ENCODE results near the gene NT5DC4.

NT5DC4 gene

DNA sequence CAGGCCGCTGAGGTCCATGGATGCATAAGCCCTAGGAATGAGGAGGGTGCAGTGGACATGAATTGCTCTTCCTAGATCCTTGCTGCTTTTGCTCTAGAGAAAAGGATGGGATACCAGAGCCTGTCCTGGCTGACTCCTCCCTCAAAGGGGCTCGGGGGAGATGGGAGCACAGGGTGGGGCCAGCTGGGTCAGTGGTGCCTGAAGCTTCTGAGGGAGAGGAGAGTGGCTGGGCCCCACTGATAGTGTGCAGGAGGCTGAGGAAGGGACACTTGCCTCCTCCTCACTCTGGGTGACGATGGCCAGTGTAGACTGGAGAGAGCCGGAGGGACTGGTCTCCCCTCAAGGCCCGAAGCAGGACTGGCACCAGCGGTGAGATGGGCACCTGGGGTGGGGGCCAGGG is at the start of gene NT5DC4:
Gene NT5DC4, plus strand, starts transcription at position 236 of the 400 bp plus-strand sequence. Its CDS starts 60 bp downstream, at position 296.
- no peak for DNase-seq

DNA sequence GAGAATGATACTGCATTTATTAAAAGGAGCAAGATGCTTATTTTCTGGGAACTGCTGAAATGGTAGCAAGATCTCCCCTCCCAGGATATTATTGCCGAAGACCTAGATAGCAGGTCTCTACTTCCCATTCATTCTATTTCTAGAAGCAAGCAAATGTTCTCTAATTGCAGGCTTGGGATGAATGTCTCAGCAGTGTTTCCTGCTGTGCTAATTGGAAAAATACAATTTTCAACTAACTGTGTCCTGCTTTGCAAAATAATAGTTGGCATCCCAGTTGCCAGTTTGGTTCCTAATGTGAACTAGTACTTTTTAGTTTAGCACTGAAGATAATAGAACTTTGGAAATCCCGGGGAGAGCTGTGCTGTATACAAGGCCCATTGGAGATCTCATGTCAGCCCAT is 49.0 kb upstream of the NT5DC4 start:
- DNase-seq = no peak

DNA sequence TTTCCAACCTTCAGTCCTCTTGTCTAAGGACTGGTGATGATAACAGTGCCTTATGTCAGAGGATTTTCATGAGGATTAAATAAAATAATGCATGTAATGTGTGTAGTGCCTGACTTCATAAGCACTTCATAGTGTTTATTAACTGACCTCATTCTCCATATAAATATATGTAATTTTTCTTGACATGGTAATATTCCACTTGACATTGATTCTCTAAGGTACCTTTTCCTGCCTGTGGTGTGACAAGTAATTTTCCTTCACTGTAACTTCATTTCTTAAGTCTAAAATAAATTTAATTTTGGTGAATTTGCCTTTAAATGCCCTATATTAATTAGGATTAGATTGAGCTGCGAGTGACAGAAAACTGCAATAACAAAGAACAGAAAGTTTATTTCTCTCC is 47.8 kb upstream of the NT5DC4 start:
- DNase-seq = no peak

DNA sequence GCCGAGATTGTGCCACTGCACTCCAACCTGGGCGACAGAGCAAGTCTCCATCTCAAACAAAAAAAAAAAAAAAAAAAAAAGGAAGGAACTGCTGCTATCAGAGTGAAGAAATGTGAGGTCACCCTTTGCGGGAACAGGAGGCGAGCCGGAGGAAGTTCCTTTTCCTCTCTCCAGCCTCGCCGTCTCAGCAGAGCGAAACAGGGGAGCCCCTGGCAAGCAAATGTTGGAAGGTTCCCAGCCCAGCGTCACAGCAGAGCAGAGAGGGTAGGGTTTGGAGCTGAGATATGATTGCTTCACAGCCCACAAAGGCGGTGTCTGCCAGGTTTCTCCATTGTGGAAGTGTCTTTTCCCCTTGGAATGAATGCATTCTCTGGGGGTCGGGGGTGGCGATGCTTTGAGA is 46.6 kb upstream of the NT5DC4 start:
- no peak for DNase-seq

DNA sequence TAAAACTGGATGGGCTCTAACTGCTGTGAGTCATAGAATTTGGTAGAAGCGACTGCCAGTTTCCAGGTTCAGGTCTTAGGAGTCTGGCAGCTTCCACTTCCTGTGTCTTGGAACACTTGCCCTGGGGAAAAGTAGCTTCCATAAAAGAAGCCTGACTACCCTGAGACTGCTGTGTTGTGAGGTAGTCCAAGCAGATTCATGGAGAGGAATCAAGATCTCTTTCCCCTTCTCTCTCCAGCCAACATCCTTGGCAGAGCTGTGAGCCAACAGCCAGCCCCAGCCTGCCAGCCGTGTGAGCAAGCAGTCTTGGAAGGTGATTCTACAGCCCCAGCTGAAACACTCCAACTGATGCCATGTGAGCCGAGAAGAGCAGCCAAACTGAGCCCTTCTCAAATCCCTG is 41.3 kb upstream of the NT5DC4 start:
- DNase-seq = no peak

DNA sequence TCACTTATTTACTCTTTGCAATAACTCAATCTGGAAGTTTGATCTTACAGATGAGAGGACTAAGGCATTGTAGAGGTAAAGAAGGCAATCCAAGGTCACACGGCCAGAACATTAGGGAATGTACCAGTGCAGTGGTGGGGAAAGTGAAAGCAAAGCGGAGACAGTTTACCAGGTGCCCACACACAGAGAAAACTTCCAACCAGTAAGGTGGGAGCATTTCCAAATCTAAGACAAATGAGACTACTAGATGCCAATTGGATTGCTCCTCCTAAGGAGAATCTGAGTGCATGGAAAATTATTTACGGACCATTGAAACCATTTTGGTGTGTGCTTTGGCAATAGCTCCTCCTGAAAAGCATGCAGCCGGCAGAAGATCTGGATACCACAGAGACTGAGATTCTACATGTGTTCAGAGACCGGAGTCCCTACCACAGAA is 40.1 kb upstream of the NT5DC4 start:
- DNase-seq = no peak

DNA sequence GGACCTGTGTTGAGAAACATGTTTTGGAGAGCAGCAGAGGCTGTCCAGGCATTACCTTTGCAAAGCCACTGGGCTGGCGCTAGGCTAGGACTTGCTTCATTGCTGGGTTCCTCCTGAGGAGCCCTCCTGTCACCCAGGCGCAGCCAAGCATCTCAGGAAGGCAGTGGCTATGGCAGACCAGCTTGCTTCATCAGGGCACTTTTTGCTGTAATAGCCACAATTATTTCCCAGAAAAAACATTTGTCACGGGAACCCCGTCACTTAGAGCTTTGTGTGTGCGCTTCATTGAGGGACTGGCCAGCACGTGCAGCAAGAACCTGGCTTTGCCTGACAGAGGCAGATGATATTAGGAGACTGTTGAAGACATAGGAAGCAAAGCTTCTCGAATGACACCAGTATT is 38.7 kb upstream of the NT5DC4 start:
- no peak for DNase-seq

DNA sequence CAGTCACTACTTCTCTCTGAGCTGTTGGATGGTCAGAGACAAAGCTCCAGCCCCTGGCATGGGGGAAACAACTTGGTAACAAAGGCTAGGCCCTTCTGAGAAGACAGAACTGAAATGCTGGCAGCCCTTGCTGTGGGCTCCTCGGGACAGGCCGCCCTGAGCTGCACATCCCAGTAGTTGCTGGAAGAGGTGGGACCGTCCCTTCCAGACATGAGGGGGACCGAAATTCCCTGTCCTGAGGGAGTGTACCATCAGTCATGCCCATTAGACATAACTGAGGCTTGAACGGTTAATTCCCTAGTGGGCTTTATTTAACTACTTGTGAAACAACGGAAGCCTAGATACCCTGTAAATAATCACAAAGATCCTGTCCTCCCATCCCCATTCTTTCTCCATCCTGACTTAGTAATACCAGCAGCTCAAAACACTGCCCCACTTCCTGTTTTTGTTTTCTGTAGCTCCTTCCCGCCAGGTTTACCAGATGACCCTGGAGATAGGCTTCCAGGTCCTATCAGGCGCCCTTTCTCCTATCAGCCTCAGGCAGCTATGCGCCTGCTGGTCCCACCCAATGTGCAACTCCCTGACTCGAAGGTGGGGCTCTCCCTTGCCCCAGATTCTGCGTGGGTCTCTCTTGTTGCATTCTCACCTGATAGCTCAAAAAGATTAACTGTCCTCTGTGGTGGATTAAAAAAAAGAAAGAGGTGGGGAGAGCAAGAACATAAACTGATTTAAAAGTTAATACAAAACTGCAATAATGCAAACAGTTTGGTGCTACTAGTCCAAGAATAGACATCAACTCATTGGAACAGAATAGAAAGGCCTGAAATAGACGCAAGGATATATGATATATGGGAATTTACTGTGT is 37.0 kb upstream of the NT5DC4 start:
- DNase-seq = no peak

DNA sequence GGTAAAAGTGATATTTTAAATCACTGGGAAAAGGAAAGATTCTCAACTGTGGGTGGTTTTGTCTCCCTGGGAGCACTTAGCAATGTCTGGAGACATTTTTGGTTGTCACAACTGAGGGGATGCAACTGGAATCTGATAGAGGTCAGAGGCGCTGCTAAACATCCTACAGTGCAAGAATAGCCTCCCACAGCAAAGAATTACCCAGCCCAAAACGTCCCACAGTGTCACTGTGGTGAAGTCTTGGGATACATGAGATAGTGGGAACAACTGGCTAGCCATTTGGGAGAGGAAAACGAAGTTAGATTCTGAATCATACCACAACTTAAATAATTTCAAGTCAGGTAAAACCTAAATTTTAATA is 36.4 kb upstream of the NT5DC4 start:
- DNase-seq = no peak

DNA sequence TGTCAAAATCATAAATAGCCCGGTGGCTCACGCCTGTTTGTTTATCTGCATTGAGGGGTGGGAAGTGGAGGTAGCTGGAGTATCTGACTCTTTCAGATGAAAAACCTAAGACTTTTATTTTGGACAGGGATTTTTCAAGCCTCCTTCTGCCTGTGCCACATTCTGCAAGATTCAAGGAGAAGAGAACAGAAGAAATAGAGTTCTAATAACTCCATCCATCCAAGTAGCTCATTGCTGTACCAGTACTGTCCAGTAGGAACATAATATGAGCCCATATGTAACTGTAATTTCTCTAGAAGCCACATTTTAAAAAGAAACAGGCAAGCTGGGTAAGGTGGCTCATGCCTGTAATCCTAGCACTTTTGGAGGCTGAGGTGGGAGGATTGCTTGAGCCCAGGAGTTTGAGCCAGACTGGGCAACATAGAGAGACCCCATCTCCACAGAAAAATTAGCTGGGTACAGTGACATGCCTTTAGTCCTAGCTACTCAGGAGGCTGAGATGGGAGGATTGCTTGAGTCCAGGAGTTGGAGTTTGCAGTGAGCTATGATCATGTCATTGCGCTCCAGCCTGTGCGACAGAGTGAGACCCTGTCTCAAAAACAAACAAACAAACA is 35.4 kb upstream of the NT5DC4 start:
- no peak for DNase-seq

DNA sequence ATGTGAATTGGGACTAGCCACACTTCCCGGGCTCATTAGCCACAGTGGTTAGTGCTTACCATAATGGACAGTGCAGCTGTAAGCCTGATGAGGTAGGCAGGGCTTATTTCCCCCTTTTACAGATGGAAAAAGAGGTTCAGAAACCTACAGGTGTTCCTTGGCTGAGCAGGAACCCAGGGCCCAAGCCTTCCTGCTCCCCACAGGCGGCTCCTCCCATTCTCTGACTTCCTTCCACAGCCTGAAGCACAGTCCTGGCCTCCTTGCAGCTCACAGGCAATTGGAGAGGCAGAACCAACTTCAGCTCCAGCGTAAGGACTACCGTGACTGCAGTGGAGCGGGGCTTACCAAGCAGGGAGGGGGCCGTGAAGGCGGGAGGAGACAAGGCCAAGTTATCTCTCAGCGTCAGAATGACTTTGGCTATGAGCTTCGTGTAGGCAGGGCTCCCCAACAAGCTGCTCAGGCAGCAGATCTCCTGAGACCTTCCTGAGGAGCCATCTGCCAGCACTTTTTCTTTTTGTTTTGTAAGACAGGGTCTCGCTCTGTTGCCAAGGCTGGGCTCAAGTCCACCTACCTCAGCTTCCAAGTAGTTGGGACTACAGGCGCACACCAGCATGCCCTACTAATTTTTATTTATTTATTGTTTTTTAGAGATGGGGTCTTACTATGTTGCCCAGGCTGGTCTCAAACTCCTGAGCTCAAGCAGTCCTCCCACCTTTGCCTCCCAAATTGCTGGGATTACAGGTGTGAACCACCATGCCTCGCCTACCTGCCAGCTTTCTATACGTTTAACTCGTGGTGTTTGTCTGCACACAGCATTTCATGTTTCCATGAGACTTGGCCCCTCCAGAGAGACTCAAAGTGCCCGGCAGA is 34.2 kb upstream of the NT5DC4 start:
- peak; percentile 67 for DNase-seq

DNA sequence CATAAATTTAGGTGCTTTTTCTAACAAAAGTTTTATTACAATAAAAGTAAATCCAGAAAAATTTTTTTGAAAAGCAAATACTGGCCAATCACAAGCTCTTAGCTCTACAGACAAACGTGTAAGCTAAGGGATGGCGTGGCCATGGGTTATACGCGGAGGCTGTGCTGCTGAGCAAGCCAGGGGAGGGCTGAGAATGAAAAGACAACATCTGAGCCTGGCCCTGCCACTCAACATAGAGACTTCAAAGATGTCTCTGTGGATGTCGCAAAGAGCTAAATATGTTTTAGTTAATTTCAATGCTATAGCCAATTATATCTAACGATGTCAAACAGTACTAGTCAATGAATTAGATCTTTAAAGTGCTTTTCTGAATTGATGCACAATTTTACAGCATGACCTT is 33.3 kb upstream of the NT5DC4 start:
- no peak for DNase-seq

DNA sequence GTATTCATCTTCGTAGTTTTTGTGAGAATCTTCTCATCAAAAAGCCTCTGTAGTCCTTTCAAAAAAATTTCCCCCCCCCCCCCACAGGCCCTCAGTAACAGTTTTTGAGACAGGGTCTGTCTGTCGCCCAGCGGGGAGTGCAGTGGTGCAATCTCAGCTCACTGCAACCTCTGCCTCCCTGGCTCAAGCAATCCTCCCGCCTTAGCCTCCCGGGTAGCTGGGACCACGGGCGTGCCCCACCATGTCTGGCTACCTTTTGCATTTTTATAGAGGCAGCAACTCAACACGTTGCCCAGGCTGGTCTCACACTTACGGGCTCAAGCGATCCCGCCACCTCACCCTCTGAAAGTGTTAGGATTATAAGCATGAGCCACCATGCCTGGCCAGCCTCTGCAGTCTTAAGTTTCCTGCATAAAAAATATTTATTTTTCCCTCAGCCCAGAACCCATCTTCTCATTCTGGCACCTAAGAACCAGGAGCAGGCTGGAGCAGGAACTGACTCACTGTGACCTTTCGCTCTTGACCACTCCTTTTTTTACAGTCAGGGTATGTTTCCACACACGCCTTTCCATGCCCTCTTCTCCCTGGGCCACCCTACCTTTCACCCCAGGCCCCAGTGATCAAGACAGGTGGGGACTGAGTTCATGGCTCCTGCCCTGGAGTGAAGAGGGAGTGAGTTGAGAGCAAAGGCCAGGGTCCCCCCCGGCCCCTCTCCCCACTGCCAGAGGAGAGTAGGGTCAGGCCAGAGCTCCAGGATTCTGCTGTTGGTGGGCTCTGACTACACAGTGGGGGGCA is 32.5 kb upstream of the NT5DC4 start:
- DNase-seq = no peak

DNA sequence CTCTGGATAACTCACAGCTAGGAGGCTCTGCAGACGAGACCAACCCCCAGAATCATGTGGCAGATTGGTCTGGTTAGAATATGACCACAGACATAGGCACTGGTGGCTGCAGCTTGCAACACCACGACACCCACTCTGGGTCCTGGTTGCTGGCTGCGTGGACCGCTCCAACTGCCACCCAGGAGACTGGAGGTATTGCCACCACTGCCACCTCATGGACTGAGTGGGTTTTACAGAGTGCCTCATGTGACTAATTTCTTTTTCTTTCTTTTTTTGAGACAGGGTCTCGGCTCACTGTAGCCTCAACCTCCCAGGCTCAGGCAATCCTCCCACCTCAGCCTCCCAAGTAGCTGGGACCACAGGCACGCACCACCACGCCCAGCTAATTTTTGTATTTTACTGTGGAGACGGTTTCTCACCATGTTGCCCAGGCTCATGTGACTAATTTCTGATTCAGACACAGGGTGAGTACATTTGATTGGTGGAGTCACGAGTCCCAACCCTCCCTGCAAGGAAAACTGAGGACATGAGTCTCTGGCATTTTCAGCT is 29.9 kb upstream of the NT5DC4 start:
- DNase-seq = no peak

DNA sequence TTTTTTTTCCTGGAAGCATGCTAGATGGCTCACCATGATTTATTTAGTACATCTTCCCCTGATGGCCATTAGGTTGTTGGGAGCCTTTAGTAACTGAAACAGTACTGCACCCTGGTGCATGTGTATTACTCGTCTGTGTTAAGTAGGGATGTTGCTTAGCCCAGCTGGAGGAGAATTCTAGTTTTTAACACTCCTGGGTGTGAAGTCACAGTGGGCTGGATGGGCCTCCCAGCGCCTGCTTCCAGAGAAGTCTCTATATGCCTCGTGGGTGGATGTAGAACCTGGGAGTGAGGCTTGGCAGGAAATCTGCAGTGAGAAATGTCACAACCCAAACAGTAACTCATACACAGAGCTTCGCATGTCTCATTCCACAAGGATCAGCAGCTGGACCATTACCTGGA is 28.9 kb upstream of the NT5DC4 start:
- no peak for DNase-seq

DNA sequence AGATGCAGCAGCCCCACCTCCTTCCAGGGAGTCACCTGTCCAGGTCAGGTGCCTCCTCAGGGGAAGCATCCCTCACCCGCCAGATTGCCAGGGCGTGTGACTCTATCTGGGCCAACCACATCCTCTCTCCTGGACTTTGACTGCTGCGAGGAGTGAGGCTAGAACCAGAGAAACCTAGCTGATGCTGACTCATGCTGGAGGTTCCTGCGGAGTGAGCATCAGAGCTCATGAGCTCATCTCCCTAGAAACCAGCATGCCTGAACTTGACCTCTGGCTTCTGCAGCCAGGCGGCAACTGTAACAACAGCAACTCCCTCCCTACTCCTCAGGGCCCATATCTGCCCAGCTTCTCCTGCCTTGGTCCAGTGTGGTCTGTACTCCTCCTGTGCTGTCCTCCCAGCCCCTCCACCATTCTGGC is 28.3 kb upstream of the NT5DC4 start:
- DNase-seq = peak; percentile 93

DNA sequence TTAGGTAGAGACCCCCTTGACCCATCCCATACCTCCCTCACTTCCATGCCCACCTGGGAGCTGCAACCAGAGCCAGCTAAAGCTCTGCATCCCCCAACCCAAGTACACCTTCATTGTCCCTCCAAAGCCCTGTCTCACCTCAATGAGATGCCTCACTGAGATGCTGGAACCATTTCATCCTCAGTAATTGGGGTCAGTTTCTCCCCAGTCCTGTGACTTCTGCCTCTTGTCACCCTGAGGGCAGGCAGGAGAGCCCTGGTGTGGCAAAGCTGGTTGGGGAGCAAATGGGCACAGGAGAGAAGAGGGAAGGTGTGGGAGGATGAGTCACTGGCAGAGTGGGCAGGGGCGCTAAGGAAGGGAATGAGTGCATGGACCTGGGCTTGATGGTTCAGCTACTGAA is 27.9 kb upstream of the NT5DC4 start:
- DNase-seq = no peak

DNA sequence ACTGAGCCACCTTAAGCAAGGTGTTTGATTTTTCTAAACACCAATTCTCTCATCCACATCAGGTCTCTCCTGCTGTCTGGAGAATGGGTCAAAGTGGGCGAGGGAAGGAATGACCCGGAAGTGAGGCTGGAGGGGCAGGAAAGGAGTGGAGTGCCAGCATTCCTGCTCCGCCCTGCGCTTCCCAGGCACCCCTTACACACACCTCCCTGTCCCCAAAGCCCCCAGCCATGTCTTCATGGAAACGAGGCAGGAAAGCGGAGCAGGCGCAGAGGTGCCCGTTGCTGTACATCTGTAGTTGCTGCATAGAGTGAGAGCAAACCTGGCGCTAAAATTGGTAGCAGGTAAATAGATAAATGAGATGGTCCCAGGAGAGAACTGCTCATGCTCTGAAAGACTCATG is 27.2 kb upstream of the NT5DC4 start:
- no peak for DNase-seq

DNA sequence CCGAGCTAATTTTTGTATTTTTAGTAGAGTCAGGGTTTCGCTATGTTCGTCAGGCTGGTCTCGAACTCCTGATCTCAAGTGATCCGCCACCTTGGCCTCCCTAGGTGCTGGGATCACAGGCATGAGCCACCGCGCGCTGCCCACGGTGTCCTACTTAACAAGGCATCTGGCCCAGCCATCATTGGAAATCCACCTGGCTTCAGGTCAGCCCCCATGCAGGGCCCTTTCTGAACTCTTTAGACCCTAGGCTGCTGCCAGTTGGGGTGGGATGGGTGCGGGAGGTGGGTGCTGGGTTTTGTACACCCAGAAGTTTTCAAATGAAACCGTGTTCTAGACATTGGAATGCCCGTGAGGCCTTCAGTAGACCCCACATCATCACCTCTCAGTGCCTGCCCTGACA is 26.6 kb upstream of the NT5DC4 start:
- no peak for DNase-seq

DNA sequence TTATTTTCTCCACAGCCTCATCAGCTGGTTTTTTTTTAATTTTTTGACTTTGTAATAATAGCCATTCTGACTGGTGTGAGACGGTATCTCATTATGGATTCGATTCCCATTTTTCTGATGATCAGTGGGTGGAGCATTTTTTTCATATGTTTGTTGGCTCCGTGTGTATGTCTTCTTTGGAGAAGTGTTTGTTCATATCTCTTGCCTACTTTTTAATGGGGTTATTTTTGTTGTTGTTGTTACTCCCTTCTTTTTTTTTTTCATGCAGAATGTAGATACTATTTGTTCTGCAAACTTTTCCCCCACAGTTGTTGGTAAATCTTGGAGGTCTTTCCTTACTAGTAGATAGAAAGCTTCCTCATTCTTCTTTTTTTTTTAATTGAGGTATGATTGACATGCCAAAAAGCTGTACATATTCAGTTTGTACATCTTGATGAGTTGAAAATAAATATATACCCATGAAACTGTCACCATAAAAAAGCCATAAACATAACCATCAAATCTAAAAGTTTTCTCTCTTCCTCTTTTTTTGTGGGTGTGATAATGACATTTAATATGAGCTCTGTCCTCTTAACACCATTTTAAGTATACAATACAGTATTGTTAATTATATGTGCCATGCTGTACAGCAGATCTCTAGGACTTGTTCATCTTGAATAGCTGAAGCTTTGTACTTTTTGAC is 21.8 kb upstream of the NT5DC4 start:
- no peak for DNase-seq

DNA sequence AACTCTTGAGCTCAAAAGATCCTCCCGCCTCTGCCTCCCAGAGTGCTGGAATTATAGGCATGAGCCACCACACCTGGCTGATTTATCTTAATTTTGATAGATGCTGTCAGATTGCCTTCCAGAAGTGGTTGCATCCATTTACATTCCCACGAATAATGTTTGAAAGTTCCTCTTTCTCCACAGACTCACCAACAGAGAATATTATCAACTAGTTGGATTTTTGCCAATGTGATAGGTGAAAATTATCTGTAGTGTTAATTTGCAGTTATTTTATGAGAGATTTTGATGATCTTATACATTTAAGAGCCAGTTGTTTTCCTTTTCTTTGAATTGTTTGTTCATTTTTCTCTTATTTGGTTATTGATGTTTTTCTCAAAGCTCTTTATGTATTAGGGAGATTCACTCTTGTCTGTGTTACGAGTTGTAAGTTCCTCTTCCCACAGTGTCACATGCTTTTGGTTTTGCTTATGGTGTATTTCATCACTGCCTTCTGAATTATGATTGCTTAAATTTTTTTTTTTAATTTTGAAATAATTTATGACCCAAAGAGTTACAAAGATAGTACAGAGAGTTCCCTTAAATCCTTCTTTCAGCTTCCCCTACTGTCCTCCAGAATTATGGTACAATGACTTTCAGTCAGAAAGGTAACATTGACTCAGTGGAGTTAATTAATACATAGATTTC is 20.7 kb upstream of the NT5DC4 start:
- no peak for DNase-seq
